Measurements from ENCODE around the gene SLC6A12.
A peak's percentile ranks its signal among the peaks of the same experiment; 100 is the strongest.

The SLC6A12 gene

DNA sequence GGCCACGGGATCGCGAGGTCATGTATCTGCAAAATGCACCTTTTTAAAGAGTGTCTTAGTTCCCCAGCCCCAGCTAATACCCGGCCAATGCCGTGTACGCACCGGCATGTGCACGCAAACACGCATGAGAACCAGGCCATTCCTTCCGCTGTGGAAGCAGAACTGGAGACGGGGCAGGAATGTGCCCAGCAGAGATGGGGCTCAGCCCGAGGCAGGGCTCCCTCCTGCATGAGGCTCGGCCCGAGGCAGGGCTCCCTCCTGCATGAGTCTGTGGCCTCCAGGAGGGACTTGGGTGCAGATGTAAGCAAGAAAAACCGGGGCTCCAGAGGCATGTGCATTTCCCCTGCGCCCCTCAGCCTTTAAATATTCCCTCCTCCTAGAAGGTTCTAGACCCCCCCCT lies 38.2 kb downstream of the SLC6A12 start:
- no peak for DNase-seq

DNA sequence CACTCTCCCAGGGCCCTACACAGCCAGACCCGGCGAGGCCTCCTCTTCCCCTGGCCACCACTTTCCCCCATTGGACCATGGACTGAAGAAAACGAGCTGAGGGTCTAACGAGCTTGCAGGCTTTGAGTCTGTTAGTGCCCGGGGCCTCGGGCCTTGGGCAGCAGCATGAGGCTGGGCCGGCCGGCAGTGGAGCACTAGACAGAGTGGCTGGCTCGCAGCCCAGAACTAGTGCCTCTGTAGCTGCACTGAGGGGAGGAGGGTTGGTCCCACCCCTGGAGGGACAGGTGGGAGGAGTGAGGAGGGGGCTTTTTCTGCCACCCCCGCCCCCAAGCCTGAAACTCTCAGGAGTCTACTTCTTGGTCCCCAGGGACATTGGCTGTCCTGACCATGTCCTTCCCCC lies 38.7 kb downstream of the SLC6A12 start:
- DNase-seq = no peak

- no peak for DNase-seq
Measured at GRCh38 chr12:174596-174995, 39.4 kb downstream of the SLC6A12 start.

DNA sequence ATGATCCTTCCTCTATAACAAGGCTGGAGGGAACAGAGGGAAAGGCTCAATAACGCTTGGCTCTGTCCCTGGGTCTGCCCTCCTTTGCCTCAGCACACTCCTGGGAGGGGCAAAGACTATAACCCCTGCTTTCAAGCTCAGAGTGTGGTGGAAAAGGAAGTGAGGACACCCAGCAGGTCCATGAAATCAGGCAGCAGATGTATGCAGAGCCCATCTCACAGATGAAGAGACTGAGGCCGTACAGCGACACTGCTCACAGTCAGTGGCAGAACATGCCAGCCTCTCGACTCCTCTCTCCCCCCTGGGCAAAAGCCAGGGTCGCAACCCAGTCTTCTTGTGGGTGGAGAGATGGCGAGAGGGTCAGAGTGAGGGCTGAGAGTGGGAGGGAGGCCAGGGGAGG lies 39.8 kb downstream of the SLC6A12 start:
- no peak for DNase-seq

- no peak for DNase-seq
Measured at GRCh38 chr12:172732-173161, 41.2 kb downstream of the SLC6A12 start.

DNA sequence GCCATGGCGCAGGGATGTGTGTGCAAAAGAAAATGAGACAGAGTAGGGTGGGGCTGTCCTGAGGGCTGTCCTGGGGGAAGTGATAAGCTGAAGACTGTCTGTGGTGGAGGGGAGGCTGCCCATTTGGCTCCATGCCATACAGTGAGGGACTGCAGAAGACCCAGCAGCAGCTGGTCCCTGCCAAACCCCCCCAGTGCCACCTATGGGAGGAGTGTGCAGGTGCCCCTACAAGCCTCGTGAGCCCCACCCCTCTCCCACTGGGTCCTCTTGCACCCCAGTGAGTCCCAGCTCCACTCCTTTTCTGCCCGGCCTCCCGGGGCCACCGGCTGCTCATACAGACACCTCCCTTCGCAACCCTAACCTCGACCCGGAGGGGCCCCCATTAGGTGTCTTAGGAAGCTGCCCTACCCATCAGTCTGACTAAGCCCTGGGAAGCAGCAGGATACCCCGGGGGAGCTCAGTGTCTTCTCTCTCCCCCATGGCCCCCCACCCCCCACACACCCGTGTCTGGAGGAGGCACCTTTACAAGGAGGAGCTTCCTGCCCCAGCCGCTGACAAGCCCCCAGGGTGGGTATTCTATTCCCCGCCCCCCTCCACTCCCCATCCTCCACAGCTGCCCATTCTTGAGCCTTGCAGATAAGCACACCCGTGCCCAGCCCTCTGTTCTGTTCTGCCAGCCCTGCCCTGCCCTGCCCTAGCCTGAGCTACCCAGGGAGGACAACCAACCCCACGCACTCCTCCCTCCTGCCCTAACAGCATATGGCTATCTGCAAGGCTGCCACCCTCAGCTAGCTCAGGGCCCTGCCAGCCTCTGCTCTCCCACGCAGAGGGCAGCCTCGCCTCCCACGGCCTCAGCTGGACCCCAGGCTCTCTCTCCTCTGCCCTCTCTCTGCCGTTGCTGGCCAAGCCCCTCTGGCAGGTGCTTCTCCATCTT lies 41.9 kb downstream of the SLC6A12 start:
- no peak for DNase-seq

DNA sequence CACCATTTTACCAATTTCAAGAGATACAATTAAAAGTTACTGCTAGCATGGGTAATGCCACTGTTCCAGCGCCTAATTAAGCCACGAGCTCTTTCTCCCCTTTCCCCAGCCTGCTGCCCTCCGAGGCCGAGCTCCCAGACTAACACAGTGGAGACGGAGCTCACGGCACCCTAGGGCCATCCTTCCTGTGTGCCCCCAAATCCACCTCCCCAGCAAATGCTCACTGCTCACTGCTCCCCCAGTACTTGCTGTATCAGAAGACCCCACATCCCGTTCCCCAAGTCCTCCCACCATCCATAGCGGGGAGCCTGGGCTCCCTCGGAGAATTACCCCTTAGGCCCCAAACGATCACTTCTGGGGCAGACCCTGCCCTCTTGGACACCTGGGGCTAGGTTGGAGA lies 42.7 kb downstream of the SLC6A12 start:
- DNase-seq = no peak

GRCh38 chr12:170371-171225 lies 43.4 kb downstream of the SLC6A12 start:
- DNase-seq = no peak

DNA sequence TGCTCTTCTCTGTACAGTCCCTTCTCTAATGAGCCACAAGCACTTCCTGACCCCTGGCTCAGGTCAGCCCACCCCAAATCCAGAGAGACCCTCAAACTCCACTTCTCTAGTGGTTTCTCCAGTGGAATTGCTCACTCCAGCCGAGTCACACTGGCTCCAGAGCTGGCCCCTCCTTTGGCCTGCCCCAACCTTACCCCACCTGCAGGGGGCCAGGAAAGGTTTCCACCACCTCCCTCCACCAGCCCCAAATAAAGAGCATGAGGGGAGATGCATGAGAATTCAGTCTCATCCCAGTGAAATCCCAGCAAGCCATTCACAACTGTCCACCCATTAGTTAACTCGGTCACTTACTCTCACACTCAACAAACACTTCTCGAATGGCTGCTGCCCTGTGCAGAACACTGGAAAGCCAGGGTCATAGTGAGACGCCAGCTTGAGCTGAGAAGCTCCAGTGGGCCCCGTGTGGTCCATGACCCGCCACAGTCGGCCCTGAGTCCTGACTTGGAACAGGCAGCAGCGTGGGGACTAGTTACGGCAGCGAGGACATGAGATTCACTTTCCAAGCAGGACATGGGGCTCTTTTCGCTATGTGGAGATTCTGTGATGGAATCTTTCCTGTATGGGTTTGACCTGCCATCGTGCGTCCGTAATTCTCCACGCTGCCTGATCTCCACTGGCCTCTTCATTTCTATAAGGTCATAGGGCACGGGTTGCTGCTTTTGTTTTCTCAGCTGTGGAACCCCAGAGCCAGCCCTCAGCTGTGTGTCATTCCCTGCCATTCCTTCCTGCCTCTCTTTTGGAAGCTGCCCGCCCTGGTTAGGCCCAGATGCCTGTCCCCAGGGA lies 44.2 kb downstream of the SLC6A12 start:
- no peak for DNase-seq

DNA sequence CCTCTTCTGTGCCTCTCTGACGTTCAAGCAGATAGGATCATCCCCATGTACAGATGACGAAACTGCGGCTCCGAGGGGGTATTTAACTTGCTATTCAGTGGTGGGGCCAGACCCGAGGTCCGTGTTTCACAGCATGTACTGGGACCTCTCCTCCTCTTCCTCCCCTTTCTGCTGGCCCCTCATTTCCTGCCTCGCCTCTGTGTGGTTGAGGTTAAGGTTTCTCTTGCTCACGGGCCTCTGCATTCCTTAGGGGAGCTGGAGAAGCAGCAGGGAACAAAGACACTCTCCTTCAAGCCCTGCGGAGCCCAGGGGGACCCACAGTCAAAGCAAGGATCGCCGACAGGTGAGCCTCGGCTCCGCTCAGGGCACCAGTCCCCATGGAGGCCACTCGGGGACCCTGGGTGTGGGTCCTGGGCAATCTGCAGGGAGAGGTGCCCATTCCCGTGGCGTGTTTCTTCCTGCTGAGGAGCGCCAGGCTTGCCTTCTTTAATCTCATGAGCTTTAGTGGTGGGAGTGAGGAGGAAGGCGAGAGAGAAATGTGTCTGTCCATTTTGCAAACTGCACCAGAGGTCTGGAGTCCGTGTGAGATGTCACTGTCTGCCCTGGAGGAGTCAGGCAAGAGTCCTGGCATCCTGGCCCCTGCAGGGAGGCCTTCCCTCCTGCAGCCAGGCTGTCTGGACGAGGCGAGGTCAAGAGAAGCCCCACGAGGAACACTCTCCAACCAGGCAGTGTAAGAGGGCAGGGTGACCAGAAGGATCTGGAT lies 45.0 kb downstream of the SLC6A12 start:
- DNase-seq = no peak

DNA sequence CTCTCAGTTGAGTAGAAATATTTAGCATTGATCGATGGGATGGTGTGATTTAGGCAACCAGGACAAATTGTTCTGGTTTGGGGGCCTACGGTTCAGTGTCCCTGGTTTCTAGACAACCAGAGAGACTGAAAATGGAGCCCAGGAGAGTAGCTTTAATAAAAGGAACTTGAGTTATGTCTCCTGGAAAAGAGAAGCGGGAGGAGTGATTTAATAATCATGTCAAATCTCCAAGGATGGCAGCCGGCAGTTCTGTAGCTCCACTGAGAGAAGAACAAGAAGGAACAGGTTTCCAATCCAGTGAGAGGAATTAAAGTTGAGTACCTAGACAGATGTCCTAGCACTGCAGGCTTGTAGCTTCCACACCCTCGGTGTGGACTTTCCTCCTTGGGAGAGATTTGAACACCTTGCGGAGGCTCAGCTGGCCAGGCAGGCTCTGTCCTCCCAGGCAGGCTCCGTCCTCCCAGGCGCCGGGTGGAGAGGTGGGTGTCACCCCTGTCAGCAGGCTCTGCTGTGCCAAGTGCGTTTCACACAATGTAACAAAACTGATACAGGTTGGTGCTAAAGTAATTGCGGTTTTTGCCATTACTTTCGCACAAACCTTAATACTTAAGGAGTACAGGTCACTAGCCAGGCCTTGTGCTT lies 45.9 kb downstream of the SLC6A12 start:
- no peak for DNase-seq

- no peak for DNase-seq
Measured at GRCh38 chr12:166425-167075, 47.4 kb downstream of the SLC6A12 start.

DNA sequence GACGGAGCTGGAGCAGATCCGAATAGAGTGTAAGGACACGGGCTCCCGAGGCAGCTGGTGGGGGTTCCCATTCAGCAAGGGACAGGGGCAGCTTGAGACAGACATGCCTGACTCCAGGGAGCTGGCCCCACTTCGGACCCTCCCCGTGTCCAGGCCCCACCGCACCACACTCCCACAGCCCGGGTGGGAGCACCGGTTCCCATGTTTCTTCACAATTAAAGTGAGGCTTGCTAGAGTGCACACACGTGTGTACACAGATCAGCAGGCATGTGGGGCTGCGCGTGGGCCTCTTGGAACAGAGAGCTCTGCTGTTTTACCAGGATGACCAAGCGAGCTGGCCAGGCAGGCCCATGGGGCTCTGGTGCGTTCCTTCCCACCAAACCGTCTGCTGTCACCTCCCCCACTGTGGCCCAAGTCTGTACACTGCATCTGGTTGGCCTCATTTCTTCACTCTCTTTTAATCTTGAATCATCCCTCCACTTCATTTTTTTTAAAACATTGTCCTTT lies 48.0 kb downstream of the SLC6A12 start:
- DNase-seq = no peak

GRCh38 chr12:164207-164606 lies 49.8 kb downstream of the SLC6A12 start:
- DNase-seq = no peak

DNA sequence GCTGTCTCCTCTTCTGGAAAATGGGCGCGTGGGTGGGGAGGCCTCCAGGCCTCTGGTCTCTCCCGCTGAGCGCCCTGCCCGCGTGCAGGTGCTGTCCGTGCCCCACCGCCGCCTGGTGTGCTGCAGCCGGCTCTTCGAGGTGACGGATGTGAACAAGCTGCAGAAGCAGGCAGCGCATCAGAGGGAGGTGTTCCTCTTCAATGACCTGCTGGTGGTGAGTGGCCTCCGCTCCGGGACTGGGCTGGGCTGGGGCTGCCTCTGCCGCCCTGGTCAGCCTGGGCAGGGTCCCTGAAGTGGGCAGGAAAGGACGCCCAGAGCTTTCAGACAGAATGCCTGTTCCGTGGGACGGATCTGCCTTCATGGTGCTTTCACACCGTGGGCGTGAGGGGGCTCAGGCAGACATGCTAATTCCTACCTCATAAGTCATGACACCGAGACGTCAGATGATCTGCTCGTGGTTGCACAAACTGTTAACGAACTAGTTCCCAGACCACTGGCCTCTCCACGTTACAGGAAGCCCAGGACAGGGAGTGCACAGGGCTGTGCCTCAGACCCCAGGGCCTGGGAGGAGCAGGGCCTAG lies 50.5 kb downstream of the SLC6A12 start:
- DNase-seq = no peak

- DNase-seq = peak; percentile 24
Measured at GRCh38 chr12:162467-163307, 51.3 kb downstream of the SLC6A12 start.

- no peak for DNase-seq
Measured at GRCh38 chr12:161823-162222, 52.1 kb downstream of the SLC6A12 start.

DNA sequence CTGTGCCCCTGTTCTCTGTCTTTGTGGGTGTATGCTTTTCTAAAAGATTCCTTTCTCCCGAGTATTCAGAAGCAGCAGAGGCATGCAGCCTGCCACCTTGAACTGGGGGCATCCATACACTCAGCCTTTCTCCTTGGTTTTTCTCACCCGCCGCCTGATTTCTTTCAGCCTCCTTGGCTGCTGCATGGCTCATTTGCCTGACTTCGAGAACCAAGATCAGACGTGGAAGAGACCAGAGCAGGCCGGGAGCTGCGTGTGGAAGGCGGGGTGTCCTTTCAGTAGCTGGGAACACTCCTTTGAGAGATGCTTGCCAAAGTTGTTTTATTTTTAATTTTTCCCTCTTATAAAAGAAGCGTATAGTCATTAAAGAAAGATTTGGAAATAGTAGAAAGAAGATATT lies 53.1 kb downstream of the SLC6A12 start:
- no peak for DNase-seq

GRCh38 chr12:159156-159782 lies 54.7 kb downstream of the SLC6A12 start:
- no peak for DNase-seq

Data from EL (cell line).